HG02588 (cell line): Measurements from ENCODE around the gene CUTA.

Experiments used
- ATAC-seq: cut with Tn5 transposase; IDR thresholded peaks from one replicate; pipeline ENCODE4 v1.9.1; 2021; ENCODE audit warnings: mild to moderate bottlenecking, moderate library complexity; ENCODE audit not compliant: unreplicated experiment

Gene CUTA

GRCh38 chr6:33417903-33418689 lies at the start of gene CUTA:
CUTA (minus strand) TSS chr6:33418107; CDS start chr6:33418000, 107 bp downstream.
- peak; percentile 81 for ATAC-seq

GRCh38 chr6:33467091-33467490 lies 49.2 kb upstream of the CUTA start:
- no peak for ATAC-seq

GRCh38 chr6:33466075-33466735 lies 48.3 kb upstream of the CUTA start:
- no peak for ATAC-seq

- no peak for ATAC-seq
Measured at GRCh38 chr6:33459226-33459625, 41.3 kb upstream of the CUTA start.

GRCh38 chr6:33458676-33459075 lies 40.8 kb upstream of the CUTA start:
- ATAC-seq, result no peak

GRCh38 chr6:33456156-33456555 lies 38.2 kb upstream of the CUTA start:
- no peak for ATAC-seq

GRCh38 chr6:33455051-33455450 lies 37.1 kb upstream of the CUTA start:
- ATAC-seq, result no peak

GRCh38 chr6:33454009-33454946 lies 36.4 kb upstream of the CUTA start, which contains the start of gene ZBTB9:
ZBTB9 (plus strand) TSS chr6:33454576; CDS start chr6:33455101, 525 bp downstream.
- peak; percentile 98 for ATAC-seq

- no peak for ATAC-seq
Measured at GRCh38 chr6:33453393-33454008, 35.6 kb upstream of the CUTA start.

GRCh38 chr6:33452496-33452895 lies 34.6 kb upstream of the CUTA start:
- no peak for ATAC-seq

- ATAC-seq, result no peak
Measured at GRCh38 chr6:33451606-33452005, 33.7 kb upstream of the CUTA start.

- ATAC-seq, result no peak
Measured at GRCh38 chr6:33450434-33450833, 32.5 kb upstream of the CUTA start.

- ATAC-seq, result no peak
Measured at GRCh38 chr6:33446356-33446755, 28.4 kb upstream of the CUTA start.

GRCh38 chr6:33445119-33445603 lies 27.3 kb upstream of the CUTA start:
- ATAC-seq, result no peak

- no peak for ATAC-seq
Measured at GRCh38 chr6:33443619-33444504, 26.0 kb upstream of the CUTA start.

GRCh38 chr6:33443025-33443424 lies 25.1 kb upstream of the CUTA start:
- no peak for ATAC-seq

GRCh38 chr6:33442283-33442682 lies 24.4 kb upstream of the CUTA start:
- no peak for ATAC-seq

- ATAC-seq, result no peak
Measured at GRCh38 chr6:33441457-33441856, 23.6 kb upstream of the CUTA start.

- no peak for ATAC-seq
Measured at GRCh38 chr6:33440649-33441309, 22.9 kb upstream of the CUTA start.
